ENCODE results near the gene RBBP8NL.

Gene RBBP8NL

DNA sequence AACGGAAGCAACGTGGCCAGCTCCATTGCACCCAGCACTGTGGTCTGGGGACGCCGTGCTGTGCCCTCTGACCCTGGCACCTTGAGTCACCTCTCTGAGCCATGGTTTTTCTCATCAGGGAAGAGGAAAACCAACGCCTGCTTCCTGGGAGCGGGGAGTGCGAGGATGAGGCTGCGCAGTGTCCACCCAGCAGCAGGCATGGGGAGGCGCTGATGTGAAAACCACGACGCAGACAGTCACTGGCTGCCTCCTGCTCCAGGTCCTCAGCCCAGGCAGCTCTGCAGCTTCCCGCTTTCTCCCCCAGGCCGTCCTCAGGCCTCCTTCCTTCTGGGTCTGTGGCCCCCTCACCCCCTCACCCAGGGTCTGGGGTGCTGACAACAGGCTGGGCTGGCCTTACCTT, 34.5 kb upstream of the RBBP8NL start:
- DNase-seq = no peak

DNA sequence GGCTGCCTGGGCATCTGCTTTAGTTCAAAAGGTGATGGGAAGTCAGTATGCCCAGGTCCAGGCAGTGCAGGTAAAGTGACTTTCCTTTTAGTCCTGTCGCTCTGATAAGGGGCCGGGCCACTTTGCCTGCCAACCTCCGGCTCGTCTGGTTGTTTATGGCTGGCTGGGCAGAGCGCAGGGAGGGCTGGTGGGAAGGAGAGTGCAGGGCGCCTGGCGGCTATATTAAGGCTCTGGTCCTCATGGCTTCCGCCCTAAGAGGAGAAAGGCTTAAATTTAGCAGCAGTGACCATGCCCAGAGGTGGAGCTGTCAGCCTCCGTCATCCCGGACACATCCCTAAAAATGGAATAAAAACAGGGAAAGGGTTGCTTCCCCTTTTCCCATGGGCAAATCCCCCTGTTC, 33.8 kb upstream of the RBBP8NL start:
- no peak for DNase-seq

DNA sequence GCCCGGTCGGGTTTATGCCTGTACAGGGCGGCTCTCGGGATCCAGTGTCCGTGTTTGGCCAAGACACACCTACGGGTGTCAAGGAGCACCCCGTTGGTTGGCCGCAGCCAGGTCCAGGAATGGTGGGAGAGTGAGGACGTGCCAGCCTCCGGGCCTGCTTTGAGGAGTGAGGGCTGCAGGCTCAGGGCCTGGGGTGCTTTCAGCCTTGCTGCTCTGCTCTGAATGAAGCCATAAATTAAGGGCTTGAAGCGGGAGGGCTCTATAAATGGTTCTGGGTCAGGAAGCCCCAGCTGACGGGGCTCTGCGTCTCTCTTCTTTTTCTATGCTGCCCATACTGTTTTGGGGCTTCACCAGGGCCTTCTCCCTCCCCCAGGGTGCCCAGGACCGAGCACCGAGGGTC, 33.3 kb upstream of the RBBP8NL start:
- no peak for DNase-seq

DNA sequence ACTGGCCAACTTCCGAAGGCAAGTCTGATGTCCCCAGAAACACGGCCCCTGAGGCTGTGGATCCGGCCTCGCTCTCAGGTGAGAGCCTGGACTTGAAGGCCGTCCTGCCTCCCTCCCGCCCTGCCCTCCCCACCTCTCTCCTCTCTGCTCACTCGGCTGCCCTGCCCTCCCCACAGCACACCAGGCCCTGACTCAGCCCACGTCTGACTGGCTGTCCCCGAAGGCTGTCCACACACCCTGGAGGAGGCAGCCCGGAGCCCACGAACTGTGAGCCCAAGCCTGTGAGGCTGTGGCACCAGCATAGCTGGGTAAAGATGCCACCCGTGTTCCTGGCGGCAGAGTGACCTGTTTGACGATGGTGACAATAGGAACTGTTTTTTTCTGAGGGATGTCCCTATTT, 32.1 kb upstream of the RBBP8NL start:
- no peak for DNase-seq

DNA sequence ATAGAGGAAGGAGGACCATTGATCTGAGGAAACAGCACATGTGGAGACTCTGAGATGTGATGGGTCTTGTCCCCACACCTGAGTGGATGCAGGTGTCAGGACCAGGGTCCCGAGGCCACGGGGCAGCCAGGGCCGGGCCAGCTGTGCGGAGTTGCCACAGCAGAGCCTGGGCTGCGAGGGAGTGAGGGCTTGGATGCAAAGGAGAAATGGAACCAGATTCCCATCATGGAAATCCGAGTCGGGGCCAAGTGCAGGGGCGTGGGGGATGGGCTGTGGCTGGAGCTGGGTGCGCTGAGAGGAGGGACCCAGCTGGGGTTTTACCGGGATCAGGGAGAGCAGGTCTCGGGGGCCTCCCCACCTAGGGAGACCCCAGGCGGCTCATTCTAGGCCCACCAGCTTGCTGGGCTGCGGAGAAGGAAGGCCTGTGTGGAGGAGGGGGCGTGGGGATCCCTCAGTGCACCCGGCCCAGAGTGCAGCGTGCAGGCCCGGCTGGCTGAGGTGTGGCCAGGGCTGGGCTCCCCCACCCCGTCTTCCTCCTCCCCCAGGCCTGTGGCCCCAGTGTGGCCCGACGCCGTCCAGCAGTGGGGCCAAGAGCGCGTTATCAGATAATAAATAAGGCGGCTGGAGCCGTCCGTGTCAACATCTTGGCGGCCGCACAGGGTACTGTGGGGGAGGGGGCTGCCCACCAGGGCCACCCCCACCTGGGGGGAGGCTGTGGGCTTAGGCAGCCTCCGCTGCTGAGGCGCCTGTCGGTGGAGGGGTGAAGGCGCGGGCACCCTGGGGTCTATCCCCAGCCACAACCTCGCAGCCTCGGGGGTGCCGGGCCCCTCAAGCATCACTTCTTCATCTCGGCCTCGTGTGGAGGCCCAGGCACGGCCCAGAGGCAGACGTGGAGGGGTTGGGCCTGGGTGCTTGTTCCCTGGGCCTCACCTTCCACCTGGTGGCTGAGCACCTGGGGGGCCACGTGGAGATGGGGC, 31.2 kb upstream of the RBBP8NL start:
- no peak for DNase-seq

DNA sequence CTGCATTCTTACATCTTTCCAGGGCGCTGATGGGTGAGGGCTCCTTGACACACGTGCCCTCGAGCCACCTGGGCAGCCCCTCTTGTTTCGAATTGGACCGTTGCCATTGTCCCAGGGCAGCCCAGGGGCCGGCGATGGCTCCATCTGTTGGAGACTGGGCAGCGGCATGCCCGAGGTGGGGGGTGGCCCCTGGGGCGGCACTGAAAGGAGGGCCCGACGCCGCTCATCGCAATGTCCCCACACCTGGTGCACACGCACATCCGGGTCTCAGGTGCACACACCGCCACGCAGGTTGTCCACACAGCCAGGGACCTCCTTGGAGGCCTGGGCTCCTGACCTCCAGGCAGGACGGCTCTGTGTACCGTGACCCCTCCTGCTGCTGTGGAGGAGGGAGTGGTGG, 30.5 kb upstream of the RBBP8NL start:
- no peak for DNase-seq

DNA sequence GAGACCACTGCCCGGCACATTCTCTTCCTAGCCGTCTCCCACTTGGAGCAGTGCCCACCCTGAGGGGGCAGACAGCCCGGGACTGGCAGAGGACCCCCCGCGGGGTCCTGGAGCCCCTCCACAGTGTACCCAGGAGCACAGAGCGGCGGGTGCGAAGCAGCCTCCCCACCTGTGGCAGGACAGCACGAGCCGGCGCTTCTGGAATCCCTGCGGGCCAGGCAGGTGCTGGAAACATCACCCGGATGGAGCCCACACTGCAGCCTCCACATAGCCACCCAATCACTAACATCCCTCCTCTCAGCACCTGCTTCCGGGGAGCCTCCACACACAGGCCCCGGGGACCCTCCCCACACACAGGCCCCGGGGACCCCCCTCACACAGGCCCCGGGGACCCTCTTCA, 29.8 kb upstream of the RBBP8NL start:
- no peak for DNase-seq

DNA sequence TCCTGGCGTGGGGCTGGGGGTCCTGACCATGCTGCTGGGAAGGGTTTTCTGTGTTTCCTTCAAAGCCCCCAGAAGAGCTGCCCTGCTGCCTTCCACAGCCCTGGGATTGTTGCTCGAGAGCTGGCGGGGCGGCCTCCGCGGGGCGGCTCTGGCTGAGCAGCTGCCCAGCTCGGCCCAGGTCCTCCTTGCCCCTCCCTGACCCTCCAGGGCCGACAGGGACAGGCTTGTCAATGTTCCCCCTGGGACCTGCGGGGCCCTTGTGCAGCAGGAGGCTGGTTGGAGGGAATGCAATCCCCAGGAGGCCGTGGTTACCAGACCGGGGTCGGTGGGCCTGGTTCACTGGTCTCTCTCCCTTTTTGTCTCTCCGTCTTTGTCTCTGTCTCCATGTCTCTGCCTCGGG, 28.6 kb upstream of the RBBP8NL start:
- DNase-seq = no peak

DNA sequence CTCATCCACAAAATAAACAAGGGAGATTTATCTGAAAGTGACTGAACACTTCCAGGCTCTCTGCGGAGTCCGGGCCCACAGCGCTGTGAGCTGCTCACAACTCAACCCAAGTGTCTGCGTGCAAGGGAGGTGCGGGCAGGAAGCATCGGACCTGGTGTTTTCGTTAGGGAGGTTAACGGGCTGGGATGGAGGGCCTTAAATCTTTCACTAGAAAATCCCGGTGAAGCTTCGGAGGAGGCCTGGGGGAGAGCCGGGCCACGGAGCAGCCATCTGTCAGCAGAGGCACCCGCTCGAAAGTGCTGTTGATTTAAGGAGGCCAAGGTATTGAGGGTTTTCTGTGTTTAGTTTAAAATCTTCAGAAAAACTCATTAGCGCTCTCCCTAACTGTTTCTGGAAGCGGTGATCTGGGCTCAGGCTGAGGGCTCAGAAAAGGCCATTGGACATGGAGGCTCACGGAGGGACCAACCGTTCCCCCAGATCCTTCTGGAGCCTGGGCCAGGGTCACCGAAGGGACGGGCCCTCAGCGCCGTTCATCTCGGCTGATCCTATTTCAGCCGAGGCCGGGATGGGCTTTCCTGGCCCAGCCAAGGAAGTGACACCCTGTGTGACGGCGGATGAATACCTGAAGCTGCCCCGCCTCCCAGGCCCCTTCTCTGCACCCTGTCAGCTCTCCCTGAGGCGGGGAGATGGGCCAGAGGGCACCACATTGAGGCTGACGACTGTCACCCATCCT, 27.7 kb upstream of the RBBP8NL start:
- DNase-seq = no peak

DNA sequence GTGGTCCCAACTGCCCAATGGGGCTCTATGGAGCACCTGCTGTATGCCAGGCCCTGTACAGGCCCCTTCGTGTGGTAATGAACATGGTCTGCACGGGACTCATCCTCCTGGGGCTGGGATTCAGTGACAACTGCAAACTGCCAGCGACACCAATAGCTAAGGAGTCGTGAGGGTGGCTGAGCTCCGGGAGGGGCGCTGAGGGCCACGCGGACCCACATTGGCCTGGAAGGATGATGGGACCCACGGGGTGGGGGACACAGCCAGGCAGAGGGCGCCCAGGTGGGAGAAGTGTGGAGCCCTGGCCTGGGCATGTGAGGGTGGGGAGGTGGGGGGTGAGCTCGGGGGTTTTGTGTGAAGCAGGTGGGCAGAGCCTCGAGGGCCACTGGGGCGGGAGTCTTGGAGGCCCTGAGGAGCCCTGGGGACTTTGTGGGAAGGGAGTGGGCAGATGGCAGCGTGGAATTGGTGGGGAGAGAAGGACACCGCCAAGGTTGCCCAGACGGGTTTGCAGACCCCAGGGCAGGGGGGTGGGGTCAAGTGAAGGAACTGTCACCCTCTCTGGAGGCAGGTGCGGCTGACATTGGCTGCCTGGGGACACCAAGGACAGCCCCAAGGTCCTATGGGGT, 26.0 kb upstream of the RBBP8NL start:
- no peak for DNase-seq

DNA sequence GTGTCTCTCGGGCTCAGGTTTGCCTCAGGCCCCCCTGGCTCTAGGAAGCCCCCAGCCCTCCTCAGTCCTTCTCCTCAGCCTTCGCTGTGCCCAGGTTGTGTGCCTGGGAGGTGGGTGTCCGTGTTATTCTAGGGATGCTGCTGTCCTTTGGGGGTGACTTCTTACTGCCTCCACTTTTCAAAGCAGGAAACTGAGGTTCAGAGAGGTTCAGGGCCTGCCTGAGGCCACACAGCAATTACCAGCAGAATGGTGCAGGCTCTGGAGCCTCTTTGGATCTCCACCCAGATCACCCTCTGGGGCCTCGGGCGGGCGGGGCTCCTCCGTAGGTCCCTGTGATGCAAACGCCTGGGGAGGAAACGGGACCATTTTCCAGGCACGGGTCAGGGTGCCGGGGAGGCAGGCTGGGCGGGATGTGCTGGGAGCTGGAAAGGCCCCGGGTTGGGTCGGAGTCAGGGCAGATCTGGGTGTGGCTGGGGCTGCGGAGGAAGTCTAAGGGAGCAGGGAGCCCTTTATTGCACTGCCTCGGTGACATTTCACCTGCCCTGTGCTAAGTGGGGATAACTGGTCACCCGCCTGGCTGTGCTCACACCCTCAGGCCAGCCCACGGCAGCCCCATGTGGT, 25.2 kb upstream of the RBBP8NL start:
- DNase-seq = no peak

DNA sequence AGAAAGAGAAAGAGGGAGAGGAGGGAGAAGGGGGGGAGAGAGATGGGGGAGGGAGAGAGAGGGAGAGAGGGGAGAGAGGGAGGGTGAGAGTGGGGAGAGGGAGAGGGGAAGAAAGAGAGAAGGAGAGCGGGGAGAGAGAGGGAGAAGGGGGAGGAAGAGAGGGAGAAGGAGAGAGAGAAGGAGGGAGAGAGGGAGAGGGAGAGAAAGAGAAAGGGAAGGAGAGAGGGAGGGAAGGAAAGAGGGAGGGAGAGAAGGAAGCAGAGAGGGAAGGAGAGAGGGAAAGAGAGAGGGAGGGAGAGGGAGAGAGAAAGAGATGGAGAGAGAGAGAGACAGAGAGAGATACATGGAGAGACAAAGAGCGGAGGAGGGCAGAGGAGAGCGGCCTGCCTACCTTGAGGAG, 24.6 kb upstream of the RBBP8NL start:
- DNase-seq = no peak

DNA sequence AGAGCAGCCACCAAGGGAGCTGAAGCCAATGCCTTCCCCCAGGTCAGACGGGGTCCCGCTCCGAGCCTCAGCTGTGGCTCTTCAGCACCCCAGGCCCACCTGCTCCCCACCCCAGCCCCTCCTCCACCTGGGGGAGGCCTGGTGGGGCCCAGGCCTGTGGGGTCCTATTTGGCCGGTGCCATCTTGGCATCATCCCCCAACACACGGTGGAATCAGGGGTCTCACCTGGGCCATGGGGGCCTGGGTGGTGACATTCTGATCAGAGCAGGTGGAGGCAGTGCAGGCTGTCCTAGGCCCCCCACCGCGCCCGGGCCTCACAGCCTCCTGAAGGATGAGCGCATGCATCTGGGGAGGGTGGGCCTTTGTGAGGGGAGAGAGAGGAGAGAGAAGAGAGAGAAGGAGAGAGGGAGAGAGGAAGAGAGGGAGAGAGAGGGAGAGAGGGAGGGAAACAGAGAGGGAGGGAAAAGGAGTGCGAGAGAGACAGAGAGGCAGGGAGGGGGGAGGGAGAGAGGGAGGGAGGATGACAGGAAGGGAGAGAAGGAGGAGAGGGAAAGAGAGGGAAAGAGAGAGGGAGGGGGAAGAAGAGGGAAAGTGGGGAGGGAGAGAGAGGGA, 23.9 kb upstream of the RBBP8NL start:
- DNase-seq = no peak

DNA sequence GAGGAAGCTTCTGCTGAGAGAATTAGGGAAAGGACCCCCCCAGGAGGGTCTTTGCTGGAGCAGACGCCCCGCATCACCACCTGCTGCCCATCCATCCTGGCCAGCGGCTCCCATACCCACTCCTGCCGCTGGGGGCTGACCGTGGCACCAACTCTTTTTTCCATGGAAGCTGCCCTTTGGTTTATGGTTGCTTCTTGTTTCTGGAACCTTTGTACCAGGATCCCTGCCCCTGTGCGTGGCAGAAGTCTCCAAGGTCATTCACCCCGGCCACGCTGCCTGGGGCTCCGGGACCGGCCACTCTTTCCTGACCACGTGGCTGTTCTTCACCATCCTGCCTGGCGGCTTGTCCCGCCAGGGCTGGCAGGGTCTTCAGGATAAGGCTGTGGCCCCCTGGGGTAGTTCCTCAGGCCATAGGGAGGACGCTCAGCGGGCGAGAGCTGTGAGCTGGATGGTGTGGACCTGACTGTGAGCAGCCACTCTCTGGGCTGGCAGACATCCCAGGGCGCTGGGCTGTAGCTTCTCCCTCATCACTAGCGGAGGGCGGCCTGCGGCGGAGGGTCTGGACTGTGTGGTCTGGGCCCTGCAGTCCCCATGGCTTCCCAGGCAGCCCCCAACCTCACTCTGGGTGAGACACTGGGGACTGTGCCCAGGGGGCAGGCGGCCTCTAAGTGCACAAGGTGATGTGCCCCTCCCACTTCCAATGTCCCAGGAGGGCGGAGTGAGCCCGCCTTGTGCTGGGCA, 22.8 kb upstream of the RBBP8NL start:
- DNase-seq = no peak

DNA sequence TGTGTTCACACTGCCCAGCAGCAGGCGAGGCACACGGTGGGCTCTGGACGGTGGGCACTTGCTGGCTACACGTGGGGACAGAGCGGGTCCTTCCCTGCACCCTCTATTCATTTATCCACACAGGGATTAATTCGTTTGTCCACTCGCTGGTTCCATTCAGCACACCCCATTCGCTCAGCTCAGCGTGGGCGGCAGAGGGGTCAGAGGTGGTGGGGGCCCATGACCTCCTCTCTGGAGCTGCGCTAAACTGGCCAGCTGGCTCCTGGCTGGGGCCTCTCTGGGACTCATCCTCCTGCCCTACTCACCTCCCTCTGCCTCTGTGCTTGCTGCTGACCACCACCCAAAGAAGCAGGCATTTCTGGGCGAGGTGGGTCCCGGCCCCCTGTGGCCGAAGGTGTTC, 21.4 kb upstream of the RBBP8NL start:
- no peak for DNase-seq

DNA sequence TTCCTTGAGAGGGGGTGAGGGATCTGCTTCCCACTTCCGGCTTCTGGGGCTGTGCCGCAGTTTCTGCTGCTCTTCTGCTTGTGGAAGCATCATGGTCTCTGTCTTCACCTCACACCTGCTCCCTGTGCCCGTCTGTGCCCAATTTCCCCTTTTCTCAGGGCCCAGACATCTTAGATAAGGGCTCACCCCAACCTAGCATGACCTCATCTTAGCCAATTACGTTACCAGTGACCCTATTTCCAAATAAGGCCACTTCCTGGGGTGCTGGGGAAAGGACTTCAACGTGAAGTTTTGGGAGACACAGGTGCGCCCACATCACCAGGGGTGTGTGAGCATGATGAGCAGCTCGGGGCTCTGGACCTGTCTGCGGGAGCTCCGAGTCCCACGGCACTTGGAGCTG, 20.7 kb upstream of the RBBP8NL start:
- no peak for DNase-seq

DNA sequence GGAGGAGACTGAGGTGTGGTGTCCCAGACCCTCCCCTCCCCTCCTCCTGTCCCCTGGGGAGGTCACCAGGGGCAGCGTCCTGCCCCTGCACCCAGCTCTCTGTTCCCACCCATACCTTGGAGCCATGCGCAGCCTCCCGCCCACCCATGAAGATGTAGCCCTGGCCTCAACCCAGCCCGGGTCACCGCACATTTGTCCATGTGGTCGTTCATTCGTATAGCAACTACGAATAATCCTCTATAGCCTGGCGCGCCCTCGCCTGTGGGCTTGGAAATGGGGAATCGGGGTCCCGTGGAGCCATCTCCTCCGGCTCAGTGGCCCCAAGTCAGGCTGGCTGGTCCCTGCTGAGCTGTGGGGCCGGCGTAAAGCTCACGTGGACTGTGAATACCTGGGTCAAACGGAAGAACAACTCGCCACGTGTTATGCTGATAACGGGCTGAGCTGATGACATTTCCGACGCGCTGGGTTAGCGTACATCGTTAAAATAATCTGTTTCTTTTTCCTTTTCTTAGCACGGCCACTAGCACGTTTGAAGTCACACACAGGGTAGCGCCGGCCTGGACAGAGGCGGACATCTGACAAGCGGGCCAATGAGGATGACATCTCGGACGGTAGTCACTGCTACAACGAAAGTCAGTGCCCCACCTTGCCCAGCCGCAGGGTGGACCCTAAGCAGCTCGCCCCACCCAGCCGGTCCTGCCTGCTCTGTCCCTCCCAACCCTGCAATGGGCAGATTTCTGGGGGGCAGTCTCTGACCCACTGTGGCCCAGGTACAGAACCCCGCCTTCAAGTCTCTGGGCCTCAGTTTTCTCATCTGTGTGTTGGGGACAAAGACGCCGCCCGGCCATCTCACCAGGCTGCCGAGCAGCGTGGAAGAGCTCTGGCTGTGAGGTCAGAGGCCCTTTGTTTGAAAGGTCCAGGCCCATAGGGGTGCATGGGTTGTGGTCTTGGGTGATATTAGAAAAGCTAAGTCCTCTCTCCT, 19.8 kb upstream of the RBBP8NL start:
- no peak for DNase-seq

DNA sequence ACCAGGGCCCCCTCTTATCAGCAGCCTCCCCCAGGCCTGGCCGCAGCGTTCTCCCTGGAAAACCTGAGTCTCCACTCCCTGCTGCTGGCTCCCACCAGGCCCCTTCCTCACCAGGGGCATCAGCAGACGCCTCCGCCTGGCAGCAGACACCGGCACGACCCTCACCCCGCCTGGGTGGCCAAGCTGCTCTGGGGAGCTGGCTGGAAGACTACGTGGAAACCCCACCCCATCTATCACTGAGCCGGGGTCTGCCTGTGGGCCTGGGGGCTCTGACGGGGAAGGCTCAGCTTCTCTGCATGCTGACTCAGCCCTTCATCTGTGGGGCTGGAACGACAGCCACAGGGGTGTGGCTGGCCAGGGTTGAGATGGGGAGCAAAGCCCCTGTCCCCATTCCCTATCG, 19.1 kb upstream of the RBBP8NL start:
- no peak for DNase-seq

DNA sequence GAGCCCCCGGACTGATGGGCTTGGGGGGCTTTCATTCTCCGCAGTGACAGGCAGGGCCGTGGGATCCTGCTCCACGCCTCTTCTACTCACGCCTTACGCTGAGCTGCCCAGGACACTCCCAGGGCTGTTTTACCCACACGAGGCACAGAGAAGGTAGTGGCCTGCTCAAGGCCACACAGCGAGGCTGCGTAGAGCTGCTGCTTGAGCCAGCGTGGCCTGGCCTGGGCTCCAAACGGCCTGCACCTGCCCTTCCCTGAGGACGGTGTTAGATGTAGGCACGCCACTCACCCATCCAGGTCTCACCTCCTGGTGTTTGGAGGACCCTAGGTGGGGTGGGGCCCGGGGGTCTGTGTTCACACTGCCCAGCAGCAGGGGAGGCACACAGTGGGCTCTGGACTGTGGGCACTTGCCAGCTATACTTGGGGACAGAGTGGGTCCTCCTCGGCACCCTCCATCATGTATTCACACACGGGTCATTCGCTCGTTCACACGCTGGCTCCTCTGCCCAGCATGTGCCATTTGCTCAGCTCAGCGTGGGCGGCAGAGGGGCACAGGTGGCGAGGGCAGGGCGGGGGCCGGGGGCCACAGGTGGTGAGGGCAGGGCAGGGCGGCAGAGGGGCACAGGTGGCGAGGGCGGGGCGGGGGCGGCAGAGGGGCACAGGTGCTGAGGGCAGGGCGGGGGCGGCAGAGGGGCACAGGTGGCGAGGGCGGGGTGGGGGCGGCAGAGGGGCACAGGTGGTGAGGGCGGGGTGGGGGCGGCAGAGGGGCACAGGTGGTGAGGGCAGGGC, 18.4 kb upstream of the RBBP8NL start:
- no peak for DNase-seq

DNA sequence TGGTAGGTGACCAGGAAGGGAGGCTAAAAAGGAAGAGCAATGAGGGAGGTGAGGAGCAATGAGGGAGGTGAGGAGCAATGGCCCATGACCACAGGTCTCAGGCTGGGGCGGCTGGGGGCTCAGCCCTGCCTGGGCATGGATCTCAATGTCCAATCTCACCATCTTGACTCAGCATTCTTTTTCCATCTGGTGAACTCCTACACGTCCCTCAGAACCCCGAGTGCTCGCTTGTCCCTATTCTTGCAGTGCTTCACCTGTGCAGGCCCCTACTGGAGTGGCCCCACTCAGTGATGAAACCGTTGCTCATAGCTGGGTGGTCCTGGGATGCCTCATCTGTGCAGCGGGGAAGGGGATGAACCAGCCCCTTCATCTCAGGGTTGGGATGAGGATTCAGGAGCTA, 16.9 kb upstream of the RBBP8NL start:
- no peak for DNase-seq

Data from NCI-H1694 treated with DMSO at 0.1 percent for 48 hours (cell line).